SW480 (cell line): Measurements from ENCODE around the gene RBMX2.
"Not testable (repeated sequence)": the region's sequence is repeated elsewhere in the genome, so short reads cannot be mapped to it uniquely, and the experiment has no call there.

Source experiments
- DNase-seq: peaks from one replicate; pipeline ENCODE4 v3.0.0-alpha.2; 2016; ENCODE audit warnings: low spot score

Gene RBMX2

DNA sequence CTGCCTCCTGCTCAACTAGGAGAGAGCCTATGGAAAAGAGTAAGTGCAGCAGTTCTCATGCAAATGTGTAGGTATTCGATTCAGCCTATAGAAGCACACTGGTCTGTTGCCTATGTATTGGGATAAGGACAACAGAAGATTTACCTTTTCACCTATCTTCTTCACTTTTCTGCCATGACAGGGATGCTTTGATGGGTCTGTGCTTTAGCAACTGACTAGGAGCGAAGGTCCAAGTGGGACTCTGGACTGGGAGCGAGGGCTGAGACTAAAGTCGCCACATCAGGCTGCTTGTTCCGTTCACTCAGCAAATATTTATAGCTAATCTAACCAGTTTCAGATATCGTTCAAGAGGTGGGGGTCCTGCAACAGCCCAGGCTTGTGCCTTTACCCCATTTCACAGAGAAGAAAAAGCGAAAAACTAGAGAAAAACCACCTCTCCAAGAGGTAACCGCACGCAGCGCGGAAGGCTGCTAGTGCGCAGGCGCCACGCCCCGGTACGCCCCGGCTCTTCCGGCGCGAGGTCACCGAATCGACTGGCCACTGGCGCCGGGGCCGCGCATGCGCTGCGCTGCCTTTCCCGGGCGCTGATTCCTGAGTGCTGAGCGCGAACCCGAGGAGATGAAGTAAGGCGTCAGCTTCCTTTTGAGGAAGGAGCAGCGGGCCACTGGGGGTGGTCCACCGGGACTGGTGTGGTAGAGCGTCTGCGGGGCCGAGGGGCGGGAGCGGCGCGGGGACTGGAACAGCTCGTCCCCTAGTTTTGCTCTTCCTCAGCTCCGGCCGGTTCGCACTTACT, at the start of gene RBMX2:
TSS of gene RBMX2 (plus strand) at position 573 of the 793 bp plus-strand sequence. CDS start at position 619, 46 bp downstream.
- DNase-seq, result peak; percentile 64

DNA sequence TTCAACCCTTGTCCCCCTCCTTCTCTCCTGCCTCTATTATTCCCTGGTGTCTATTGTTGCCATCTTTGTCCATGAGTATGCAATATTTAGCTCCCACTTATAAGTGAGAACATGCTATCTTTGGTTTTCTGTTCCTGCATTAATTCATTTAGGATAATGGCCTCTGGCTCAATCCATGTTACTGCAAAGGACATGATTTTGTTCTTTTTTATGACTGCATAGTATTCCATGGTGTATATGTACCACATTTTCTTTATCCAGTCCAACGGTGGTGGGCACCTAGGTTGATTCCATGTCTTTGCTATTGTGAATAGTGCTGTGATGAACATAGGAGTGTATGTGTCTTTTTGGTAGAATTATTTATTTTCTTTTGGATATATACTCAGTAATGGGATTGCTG, 49.7 kb upstream of the RBMX2 start:
- not testable (repeated sequence) for DNase-seq

DNA sequence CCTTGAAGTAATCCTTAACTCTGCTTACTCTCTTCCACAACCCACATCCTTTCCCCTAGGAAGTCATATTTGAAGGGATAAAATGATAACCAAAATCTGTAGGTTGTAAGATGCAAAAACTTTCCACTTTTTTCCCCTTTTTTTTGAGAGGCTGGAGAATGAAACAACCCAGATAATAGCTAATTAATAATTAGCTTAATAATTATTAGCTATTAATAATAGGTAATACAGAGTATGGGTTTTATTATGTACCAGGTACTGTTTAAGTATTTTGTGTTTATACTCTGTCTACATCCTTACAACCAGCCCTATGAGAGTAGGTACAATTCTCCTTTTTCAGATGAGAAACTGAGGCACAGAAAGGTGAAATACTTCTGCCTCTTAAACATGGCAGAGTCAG, 25.7 kb upstream of the RBMX2 start:
- DNase-seq, result no peak

GRCh38 chrX:130378024-130378669, 23.6 kb upstream of the RBMX2 start:
- DNase-seq, result no peak

DNA sequence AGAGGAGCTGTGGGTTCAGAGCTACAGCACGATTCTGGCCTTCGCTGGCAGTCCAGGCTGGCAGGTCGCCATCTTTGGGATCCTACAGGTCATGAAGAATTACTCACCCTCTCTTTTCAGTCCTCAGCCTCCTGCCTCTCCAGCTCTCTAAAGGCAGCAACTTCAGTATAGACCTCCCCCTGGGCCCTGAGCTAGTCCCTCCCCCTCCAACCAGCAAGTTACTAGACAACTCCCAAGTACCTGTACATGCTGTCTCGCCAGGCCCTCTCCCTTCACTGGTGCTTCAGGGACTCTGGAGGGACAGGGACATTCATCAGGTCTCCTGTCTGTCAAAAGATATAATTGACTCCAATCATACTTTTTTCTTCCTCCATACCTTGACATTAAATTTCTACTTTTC, 16.3 kb upstream of the RBMX2 start, which contains the start of gene GPR119:
TSS of gene GPR119 (minus strand) at position 155 of the 400 bp plus-strand sequence. CDS start 227 bp downstream, outside the sequence.
- DNase-seq, result no peak

GRCh38 chrX:130386408-130386808, 15.4 kb upstream of the RBMX2 start:
- DNase-seq, result no peak

DNA sequence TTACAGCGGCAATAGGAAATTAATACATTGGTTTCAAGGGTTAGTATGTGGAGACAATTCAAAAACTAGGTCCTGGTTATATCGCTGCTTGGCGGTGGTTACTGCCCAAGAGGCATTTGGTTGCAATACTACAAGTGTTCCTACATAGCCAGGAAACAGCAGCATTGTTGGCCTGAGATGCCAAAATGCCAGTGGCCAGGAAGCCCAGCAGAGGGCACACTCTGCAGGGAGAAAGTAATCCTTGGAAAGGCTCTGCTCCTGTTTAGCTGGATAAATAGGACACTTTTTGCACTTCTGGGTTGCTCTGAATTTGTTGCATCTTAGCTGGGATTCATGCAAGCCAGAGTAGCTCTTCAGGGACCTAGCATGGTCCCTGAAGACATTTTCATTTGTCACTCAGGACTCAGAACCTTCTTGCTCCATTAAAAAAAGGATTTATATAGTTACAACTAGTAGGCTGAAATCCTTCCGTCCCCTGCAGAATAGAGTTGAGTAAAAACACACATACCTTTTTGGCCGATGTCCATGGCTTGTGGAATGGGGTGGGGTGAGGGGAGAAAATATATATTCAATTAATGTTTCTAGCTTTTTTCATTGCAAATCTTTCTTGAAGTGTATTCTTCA, 8.2 kb upstream of the RBMX2 start:
- peak; percentile 54 for DNase-seq

- no peak for DNase-seq
Observed at GRCh38 chrX:130395341-130395740, 6.4 kb upstream of the RBMX2 start.

- no peak for DNase-seq
Observed at GRCh38 chrX:130402208-130402684, 459 bp downstream of the RBMX2 start.

- no peak for DNase-seq
Observed at GRCh38 chrX:130413415-130413814, 11.6 kb downstream of the RBMX2 start.

GRCh38 chrX:130414800-130415199, 13.0 kb downstream of the RBMX2 start:
- no peak for DNase-seq

GRCh38 chrX:130415201-130415600, 13.4 kb downstream of the RBMX2 start:
- DNase-seq, result no peak

DNA sequence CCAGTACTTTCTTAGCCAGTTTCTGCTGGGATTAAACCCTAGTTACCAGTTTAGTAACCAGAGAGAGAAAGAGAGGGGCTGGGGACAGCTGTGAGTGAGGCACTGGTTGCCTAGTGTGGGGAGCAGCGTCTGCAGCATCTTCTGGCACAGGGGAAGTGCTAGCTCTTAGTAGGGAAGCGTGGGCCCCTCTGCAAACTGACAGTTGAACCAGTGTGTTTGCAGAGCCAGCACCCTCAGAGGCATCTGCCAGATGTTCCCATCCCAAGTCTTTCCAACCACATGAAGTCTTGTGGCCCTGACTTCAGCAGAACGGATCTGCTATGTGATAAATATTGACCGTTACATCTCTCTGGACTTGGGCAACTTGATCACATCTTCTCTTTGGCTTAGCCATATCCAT, 15.0 kb downstream of the RBMX2 start:
- DNase-seq, result no peak

GRCh38 chrX:130418066-130418465, 16.3 kb downstream of the RBMX2 start:
- DNase-seq, result no peak

DNA sequence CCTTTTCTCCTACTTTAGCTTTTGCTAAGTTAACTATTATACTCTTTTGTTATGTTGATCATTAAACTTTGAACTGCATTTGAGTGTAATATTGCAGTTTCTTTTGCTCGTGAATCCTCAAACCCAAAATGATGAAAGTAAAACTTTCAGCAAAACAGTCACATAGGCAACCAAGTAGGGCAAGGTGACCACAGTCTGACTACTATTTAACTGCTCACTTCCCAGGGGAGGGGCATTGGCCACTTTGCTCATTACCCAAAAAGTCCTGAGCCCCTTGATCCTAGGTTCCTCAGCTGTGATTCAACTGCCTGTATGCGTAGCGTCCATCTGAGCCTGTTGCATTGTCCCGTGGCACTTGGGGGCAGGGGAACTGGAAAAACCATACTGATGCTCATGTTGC, 17.0 kb downstream of the RBMX2 start:
- DNase-seq, result no peak

DNA sequence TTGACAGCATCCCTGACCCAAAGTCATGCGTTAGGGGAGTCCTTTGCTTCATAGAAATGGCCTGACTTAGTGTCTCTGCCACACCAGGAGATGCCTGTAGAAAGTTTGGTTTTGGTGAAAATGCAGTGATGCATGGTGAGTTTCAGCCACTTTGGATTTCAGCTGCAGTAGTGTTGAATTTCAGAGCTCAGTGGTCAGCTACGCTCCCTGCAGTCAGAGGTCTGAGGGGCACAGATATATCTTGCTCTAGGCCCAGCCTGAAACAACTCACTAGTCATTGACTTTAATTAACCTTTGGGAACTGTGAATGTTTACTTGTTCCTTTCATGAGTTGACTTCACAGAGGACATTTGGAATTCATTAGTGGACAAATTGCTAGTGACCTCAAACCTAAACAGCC, 17.5 kb downstream of the RBMX2 start:
- no peak for DNase-seq

GRCh38 chrX:130426531-130426930, 24.7 kb downstream of the RBMX2 start:
- no peak for DNase-seq

GRCh38 chrX:130429236-130429635, 27.4 kb downstream of the RBMX2 start:
- not testable (repeated sequence) for DNase-seq

DNA sequence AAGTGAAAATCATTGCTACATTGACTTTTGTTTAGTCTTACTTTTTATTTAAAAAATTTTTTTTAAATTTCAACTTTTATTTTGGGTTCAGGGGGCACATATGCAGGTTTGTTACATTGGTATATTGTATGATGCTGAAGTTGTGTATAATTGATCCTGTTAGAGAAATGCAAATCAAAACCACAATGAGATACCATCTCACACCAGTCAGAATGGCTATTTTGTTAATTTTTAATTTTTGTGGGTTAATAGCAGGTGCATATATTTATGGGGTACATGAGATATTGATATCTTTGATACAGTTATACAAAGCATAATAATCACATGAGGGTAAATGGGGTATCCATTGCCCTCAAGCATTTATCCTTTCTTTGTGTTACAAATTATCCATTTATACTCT, 34.1 kb downstream of the RBMX2 start:
- no peak for DNase-seq

- not testable (repeated sequence) for DNase-seq
Observed at GRCh38 chrX:130437996-130438395, 36.2 kb downstream of the RBMX2 start.

- no peak for DNase-seq
Observed at GRCh38 chrX:130443875-130444274, 42.1 kb downstream of the RBMX2 start.

- DNase-seq, result no peak
Observed at GRCh38 chrX:130444641-130445336, 43.0 kb downstream of the RBMX2 start.
